Ishikawa (cell line): Measurements from ENCODE around the gene GINS3.

Experiments
- RAD21 ChIP-seq: IDR thresholded peaks from 2 replicates; pipeline ENCODE4 v1.6.1; 2012; ENCODE audit warnings: low read depth
- YY1 ChIP-seq: IDR thresholded peaks from 2 replicates; pipeline ENCODE4 v1.6.1; 2012; ENCODE audit warnings: low read depth
- TF ChIP-seq, protein P1 (sequence below): IDR thresholded peaks from 2 replicates; pipeline ENCODE4 v1.6.1; 2012
- TF ChIP-seq, protein P2 (sequence below): IDR thresholded peaks from 2 replicates; pipeline ENCODE4 v1.6.1; 2012; ENCODE audit warnings: low read depth, mild to moderate bottlenecking

DNA sequence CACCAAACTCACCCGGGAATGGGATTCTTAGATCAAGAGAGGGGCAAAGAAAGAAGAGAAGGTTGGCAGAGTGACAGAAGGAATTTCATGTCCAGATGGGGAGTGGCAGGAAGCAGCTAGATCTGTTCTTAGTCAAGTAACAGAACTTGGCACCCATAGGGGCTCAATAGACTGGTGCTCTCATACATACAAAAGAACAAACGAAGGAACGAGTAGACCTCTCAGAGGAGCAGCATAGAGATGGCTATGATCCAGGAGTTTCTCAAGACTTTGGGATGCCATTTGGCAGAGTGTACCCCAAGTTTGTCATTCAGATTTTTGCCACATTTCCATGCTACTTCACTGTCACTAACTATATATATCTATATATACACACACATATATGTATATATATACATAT, 47.9 kb downstream of the GINS3 start:
- TF ChIP-seq, protein P1, sequence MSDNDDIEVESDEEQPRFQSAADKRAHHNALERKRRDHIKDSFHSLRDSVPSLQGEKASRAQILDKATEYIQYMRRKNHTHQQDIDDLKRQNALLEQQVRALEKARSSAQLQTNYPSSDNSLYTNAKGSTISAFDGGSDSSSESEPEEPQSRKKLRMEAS = no peak
- TF ChIP-seq RAD21 = no peak
- TF ChIP-seq, protein P2, sequence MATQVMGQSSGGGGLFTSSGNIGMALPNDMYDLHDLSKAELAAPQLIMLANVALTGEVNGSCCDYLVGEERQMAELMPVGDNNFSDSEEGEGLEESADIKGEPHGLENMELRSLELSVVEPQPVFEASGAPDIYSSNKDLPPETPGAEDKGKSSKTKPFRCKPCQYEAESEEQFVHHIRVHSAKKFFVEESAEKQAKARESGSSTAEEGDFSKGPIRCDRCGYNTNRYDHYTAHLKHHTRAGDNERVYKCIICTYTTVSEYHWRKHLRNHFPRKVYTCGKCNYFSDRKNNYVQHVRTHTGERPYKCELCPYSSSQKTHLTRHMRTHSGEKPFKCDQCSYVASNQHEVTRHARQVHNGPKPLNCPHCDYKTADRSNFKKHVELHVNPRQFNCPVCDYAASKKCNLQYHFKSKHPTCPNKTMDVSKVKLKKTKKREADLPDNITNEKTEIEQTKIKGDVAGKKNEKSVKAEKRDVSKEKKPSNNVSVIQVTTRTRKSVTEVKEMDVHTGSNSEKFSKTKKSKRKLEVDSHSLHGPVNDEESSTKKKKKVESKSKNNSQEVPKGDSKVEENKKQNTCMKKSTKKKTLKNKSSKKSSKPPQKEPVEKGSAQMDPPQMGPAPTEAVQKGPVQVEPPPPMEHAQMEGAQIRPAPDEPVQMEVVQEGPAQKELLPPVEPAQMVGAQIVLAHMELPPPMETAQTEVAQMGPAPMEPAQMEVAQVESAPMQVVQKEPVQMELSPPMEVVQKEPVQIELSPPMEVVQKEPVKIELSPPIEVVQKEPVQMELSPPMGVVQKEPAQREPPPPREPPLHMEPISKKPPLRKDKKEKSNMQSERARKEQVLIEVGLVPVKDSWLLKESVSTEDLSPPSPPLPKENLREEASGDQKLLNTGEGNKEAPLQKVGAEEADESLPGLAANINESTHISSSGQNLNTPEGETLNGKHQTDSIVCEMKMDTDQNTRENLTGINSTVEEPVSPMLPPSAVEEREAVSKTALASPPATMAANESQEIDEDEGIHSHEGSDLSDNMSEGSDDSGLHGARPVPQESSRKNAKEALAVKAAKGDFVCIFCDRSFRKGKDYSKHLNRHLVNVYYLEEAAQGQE = no peak
- no peak for TF ChIP-seq YY1
